Stimulated activated CD4-positive, alpha-beta T cell treated with anti-CD3 and anti-CD28 coated beads, Interleukin-1b, Interleukin-23, amount 100 ng/mL, for 1 hour (primary cell): ENCODE data around the gene FBXO41.

Experiments used
- DNase-seq, 2 donors: peaks; one replicate each; pipeline ENCODE4 v3.0.0-alpha.2; 2020; ENCODE audit warnings: low read depth in 2 of 2

FBXO41 gene

GRCh38 chr2:73243884-73244570 lies 40.3 kb downstream of the FBXO41 start:
- no peak for DNase-seq

GRCh38 chr2:73239776-73240175 lies 44.5 kb downstream of the FBXO41 start:
- no peak for DNase-seq

GRCh38 chr2:73238976-73239375 lies 45.3 kb downstream of the FBXO41 start:
- DNase-seq, result no peak

GRCh38 chr2:73238149-73238548 lies 46.1 kb downstream of the FBXO41 start:
- DNase-seq, result no peak

GRCh38 chr2:73237168-73237567 lies 47.1 kb downstream of the FBXO41 start:
- DNase-seq, result no peak

GRCh38 chr2:73235315-73236028 lies 48.8 kb downstream of the FBXO41 start:
- no peak for DNase-seq

- peak; percentile 58 to 68 for DNase-seq
Measured at GRCh38 chr2:73233932-73234832, 50.1 kb downstream of the FBXO41 start, which contains the start of gene CCT7. Gene CCT7, plus strand, starts transcription at chr2:73234308. Its CDS starts 71 bp downstream, at chr2:73234379.

GRCh38 chr2:73233154-73233931 lies 50.9 kb downstream of the FBXO41 start, which contains the start of gene PRADC1:
Gene PRADC1, minus strand, starts transcription at chr2:73233239. Its CDS starts 79 bp downstream, at chr2:73233160.
- peak; percentile 73 to 85 for DNase-seq

GRCh38 chr2:73232403-73233153 lies 51.7 kb downstream of the FBXO41 start:
- DNase-seq, result no peak

- no peak for DNase-seq
Measured at GRCh38 chr2:73228631-73229030, 55.6 kb downstream of the FBXO41 start.

- DNase-seq, result no peak
Measured at GRCh38 chr2:73227086-73227485, 57.2 kb downstream of the FBXO41 start.

GRCh38 chr2:73225513-73226360 lies 58.5 kb downstream of the FBXO41 start:
- DNase-seq, result no peak

GRCh38 chr2:73223821-73224220 lies 60.5 kb downstream of the FBXO41 start:
- no peak for DNase-seq

GRCh38 chr2:73218298-73218697 lies 66.0 kb downstream of the FBXO41 start:
- DNase-seq, result no peak

- DNase-seq, result no peak
Measured at GRCh38 chr2:73217826-73218225, 66.5 kb downstream of the FBXO41 start.

- DNase-seq, result no peak
Measured at GRCh38 chr2:73217160-73217559, 67.1 kb downstream of the FBXO41 start.

- DNase-seq, result no peak
Measured at GRCh38 chr2:73215254-73215653, 69.0 kb downstream of the FBXO41 start.

GRCh38 chr2:73214120-73215035 lies 69.9 kb downstream of the FBXO41 start, which contains the start of gene SMYD5:
Gene SMYD5, plus strand, starts transcription at chr2:73214245. Its CDS starts 22 bp downstream, at chr2:73214267.
- peak; percentile 78 to 94 for DNase-seq
